IMR-90 (cell line): Measurements from ENCODE around the gene HMCN1. TPM values are rescaled to one million over a fixed set of nuclear protein-coding genes. Genes with fewer than 3 reads are reported as not detected.

Experiments used
- ATAC-seq: fragments of 200-7000 bp; cut with Tn5 transposase; 2 replicates; pipeline ENCODE4 v1.9.1; 2020; ENCODE audit warnings: low read depth, mild to moderate bottlenecking, moderate library complexity
- BruUV-seq: library from RNA; stranded (reverse); fragments of 400-500 nt; replicated peaks from 2 replicates; lab custom pipeline; 2021; lab: Mats Ljungman, UMichigan
- CTCF ChIA-PET: fragments of 300-600 bp; formaldehyde crosslinking; extraction: SDS; loops from one replicate; lab custom pipeline; 2021; ENCODE audit warnings: antibody characterized with exemption; lab: Yijun Ruan, JAX
- POLR2A ChIA-PET: fragments of 300-600 bp; sonication (Branson Sonifier 250); formaldehyde crosslinking; loops from one replicate; lab custom pipeline; 2022; ENCODE audit warnings: antibody characterized with exemption; ENCODE audit not compliant: unreplicated experiment; lab: Charles Lee
- DNase-seq: peaks from one replicate; pipeline ENCODE4 v3.0.0; 2013
- H2AFZ ChIP-seq: replicated peaks from 2 replicates; pipeline ENCODE3; 2013; ENCODE audit warnings: low read length, mild to moderate bottlenecking; ENCODE audit not compliant: poor library complexity
- H2AK5ac ChIP-seq: 2 replicates; pipeline ENCODE4 v1.6.1; 2013; ENCODE audit warnings: low read depth, low read length, inconsistent platforms
- H2AK9ac ChIP-seq: replicated peaks from 2 replicates; pipeline ENCODE3; 2013; ENCODE audit warnings: mild to moderate bottlenecking, low read depth, low read length, moderate library complexity; ENCODE audit not compliant: poor library complexity
- H2BK120ac ChIP-seq: 2 replicates; pipeline ENCODE4 v1.6.1; 2013; ENCODE audit warnings: low read depth, low read length, inconsistent platforms
- H2BK15ac ChIP-seq: 3 replicates; pipeline ENCODE4 v1.6.1; 2013; ENCODE audit warnings: low read depth, low read length, inconsistent platforms
- H2BK20ac ChIP-seq: 2 replicates; pipeline ENCODE4 v1.6.1; 2013; ENCODE audit warnings: low read depth, mild to moderate bottlenecking, inconsistent platforms, low read length, moderate library complexity
- H2BK5ac ChIP-seq: 2 replicates; pipeline ENCODE4 v1.6.1; 2013; ENCODE audit warnings: mild to moderate bottlenecking, low read depth, low read length, inconsistent platforms; ENCODE audit not compliant: poor library complexity, severe bottlenecking
- H3K14ac ChIP-seq: replicated peaks from 2 replicates; pipeline ENCODE4 v1.6.1; 2013; ENCODE audit warnings: low read depth, low read length, inconsistent platforms
- H3K18ac ChIP-seq: 2 replicates; pipeline ENCODE4 v1.6.1; 2013; ENCODE audit warnings: low read depth, low read length, control low read depth
- H3K23ac ChIP-seq: 2 replicates; pipeline ENCODE4 v1.6.1; 2013; ENCODE audit warnings: low read depth, low read length, inconsistent platforms
- H3K27ac ChIP-seq: 2 replicates; pipeline ENCODE4 v1.5.1; 2013; ENCODE audit warnings: mild to moderate bottlenecking, control low read depth, low read length; ENCODE audit not compliant: insufficient read depth
- H3K27me3 ChIP-seq: 2 replicates; pipeline ENCODE4 v1.6.1; 2013; ENCODE audit warnings: low read length; ENCODE audit not compliant: control insufficient read depth, insufficient read depth
- H3K36me3 ChIP-seq: 2 replicates; pipeline ENCODE4 v1.6.1; 2013; ENCODE audit warnings: low read length, mixed read lengths; ENCODE audit not compliant: control insufficient read depth, insufficient read depth
- H3K4ac ChIP-seq: 2 replicates; pipeline ENCODE4 v1.6.1; 2013; ENCODE audit warnings: low read depth, low read length, inconsistent platforms
- H3K4me1 ChIP-seq: 2 replicates; pipeline ENCODE4 v1.6.1; 2013; ENCODE audit warnings: low read length, mixed read lengths; ENCODE audit not compliant: control insufficient read depth, insufficient read depth
- H3K4me2 ChIP-seq: 2 replicates; pipeline ENCODE4 v1.6.1; 2013; ENCODE audit warnings: low read depth, mild to moderate bottlenecking, control low read depth, low read length, moderate library complexity
- H3K4me3 ChIP-seq: 2 replicates; pipeline ENCODE4 v1.5.1; 2013; ENCODE audit warnings: low read depth, mild to moderate bottlenecking, control low read depth, low read length, moderate library complexity; ENCODE audit not compliant: insufficient read depth
- H3K56ac ChIP-seq: 2 replicates; pipeline ENCODE4 v1.6.1; 2013; ENCODE audit warnings: low read length, inconsistent platforms; ENCODE audit not compliant: insufficient read depth; ENCODE audit errors: extremely low read depth
- H3K79me1 ChIP-seq, 2 experiments: 2 replicates each; pipeline ENCODE4 v1.6.1; 2013; ENCODE audit warnings: low read length in 2 of 2, inconsistent platforms in 1 of 2, low read depth in 1 of 2
- H3K9ac ChIP-seq: 2 replicates; pipeline ENCODE4 v1.6.1; 2013; ENCODE audit warnings: low read depth, low read length, control low read depth
- H3K9me1 ChIP-seq: 2 replicates; pipeline ENCODE4 v1.6.1; 2013; ENCODE audit warnings: low read length, inconsistent platforms; ENCODE audit not compliant: insufficient read depth
- H3K9me3 ChIP-seq: 2 replicates; pipeline ENCODE4 v1.6.1; 2013; ENCODE audit warnings: low read length; ENCODE audit not compliant: control insufficient read depth, insufficient read depth
- H4K20me1 ChIP-seq: 2 replicates; pipeline ENCODE4 v1.6.1; 2013; ENCODE audit warnings: low read length, inconsistent platforms; ENCODE audit not compliant: insufficient read depth
- H4K5ac ChIP-seq: 2 replicates; pipeline ENCODE4 v1.6.1; 2013; ENCODE audit warnings: mild to moderate bottlenecking, low read depth, low read length, control low read depth
- H4K8ac ChIP-seq, 2 experiments: 2 replicates each; pipeline ENCODE4 v1.6.1; 2013; ENCODE audit warnings: low read depth in 2 of 2, low read length in 2 of 2, control low read depth in 1 of 2, inconsistent platforms in 1 of 2
- H4K91ac ChIP-seq: 2 replicates; pipeline ENCODE4 v1.6.1; 2013; ENCODE audit warnings: low read depth, low read length, inconsistent platforms; ENCODE audit not compliant: insufficient read depth
- CEBPB ChIP-seq: IDR thresholded peaks from 2 replicates; pipeline ENCODE4 v1.6.1; 2012; ENCODE audit warnings: low read depth, low read length, improper control_type of control experiment
- CHD1 ChIP-seq: IDR thresholded peaks from 2 replicates; pipeline ENCODE4 v1.6.1; 2012; ENCODE audit warnings: low read depth, low read length, improper control_type of control experiment
- MAZ ChIP-seq: IDR thresholded peaks from 2 replicates; pipeline ENCODE4 v1.6.1; 2012; ENCODE audit warnings: low read depth, mild to moderate bottlenecking, low read length, improper control_type of control experiment, moderate library complexity, borderline replicate concordance
- RAD21 ChIP-seq: IDR thresholded peaks from 2 replicates; pipeline ENCODE4 v1.6.1; 2012; ENCODE audit warnings: low read length, improper control_type of control experiment
- RCOR1 ChIP-seq: IDR thresholded peaks from 2 replicates; pipeline ENCODE4 v1.6.1; 2012; ENCODE audit warnings: mild to moderate bottlenecking, low read length, improper control_type of control experiment; ENCODE audit not compliant: insufficient replicate concordance
- WGBS, 2 experiments: methylation state at CpG; one replicate each; pipeline versions ENCODE4 v1.1.5 to v1.1.7; 2013; ENCODE audit warnings: missing lambda C conversion rate in 2 of 2; ENCODE audit not compliant: insufficient read length in 1 of 2; ENCODE audit errors: extremely low coverage in 2 of 2; 5-methylcytosine and 5-hydroxymethylcytosine counted together
- dilution Hi-C: fragments of 300-500 bp; cut with HindIII; formaldehyde crosslinking; loops from one replicate; pipeline ENCODE4 v1.14.3; 2018; ENCODE audit warnings: low sequenced_read_pairs; ENCODE audit not compliant: unreplicated experiment
- in situ Hi-C: fragments of 300-500 bp; cut with MboI; formaldehyde crosslinking; loops from 3 replicates; pipeline ENCODE4 v1.14.3; 2019; ENCODE audit warnings: low sequenced_read_pairs, inconsistent platforms, mixed read lengths
- intact Hi-C: fragments of 100-400 bp; cut with micrococcal nuclease; formaldehyde crosslinking; loops from 2 replicates; pipeline ENCODE4 v1.10.0; 2022
- polyA plus RNA-seq, 3 experiments: library from polyadenylated mRNA; depleted of rRNA; stranded (reverse); fragments of >200 nt; gene quantifications; 2 replicates each; pipeline ENCODE4 v1.2.3, GENCODE V29; 2012; ENCODE audit warnings: low replicate concordance in 1 of 3
- total RNA-seq: library from RNA; depleted of rRNA; stranded (reverse); fragments of >200 nt; gene quantifications from 2 replicates; pipeline ENCODE4 v1.2.3, GENCODE V29; 2012

Gene HMCN1
- total and polyA plus RNA-seq, 2 of the 4 experiments (the other 2 are of a cell fraction): 6.1 to 11.7 TPM

DNA sequence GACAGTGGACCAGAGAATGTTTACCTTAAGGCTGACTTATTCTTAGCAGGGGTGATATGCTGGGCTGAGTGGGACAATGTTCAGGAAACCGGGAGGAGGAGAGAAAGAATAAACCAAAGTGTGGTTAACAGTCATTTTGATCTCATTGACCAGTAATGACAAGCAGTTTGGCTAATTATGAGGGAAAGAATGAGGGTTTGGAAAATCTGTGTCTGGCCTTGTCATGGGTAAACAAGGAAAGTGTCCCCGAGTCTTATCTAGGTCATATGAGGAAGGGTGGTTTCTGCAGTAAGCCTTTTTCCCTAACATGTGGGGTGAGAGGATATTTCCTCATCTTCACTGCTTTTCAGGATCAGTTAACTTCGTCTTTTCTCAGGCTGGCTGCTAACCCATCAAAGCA is 485.9 kb downstream of the HMCN1 start:
- Histone ChIP-seq H4K8ac (no peak overlapping the region), H2AK9ac (no peak overlapping the region), H2BK120ac (no peak overlapping the region), H3K27me3 (no peaks in the 10 kb centered on the region), H3K4me1 (no peaks in the 10 kb centered on the region), H2AK5ac (no peak overlapping the region), H3K27ac (no peak overlapping the region), H2BK15ac (no peak overlapping the region), H3K4me3 (no peak overlapping the region), H4K91ac (no peak overlapping the region), H3K9ac (no peak overlapping the region), H3K56ac (no peak overlapping the region), H3K79me1 (no peaks in the 10 kb centered on the region), H2AFZ (no peak overlapping the region), H3K14ac (no peak overlapping the region), H4K20me1 (no peaks in the 10 kb centered on the region), H3K4ac (no peak overlapping the region), H3K4me2 (no peak overlapping the region), H3K9me1 (no peaks in the 10 kb centered on the region), H3K9me3 (no peaks in the 10 kb centered on the region), H4K5ac (no peak overlapping the region), H2BK5ac (no peak overlapping the region), H3K36me3 (no peaks in the 10 kb centered on the region), H3K18ac (no peak overlapping the region), H3K23ac (no peak overlapping the region), H2BK20ac (no peak overlapping the region)
- intact Hi-C loops (no loop called here), in situ Hi-C loops (no loop called here), dilution Hi-C loops (no loop called here)
- DNase-seq (no peak), ATAC-seq (no peak)
- ChIA-PET POLR2A (no interaction called here), CTCF (interaction anchor here (1.2 kb wide), 1 partner anchor 10 kb away, joined by 3 read pairs; no protein-coding TSS in a partner anchor)
- BruUV-seq: no TSS peak
- TF ChIP-seq CHD1 (no peak), MAZ (no peak), CEBPB (no peak), RCOR1 (no peak), RAD21 (no peak)
- WGBS, 2 experiments: 0% methylated on average over 1 of the region's 3 CpGs; no CpG with 5 or more reads in 1 of the 2 experiments
